Neuron (in vitro differentiated cells): ENCODE data around the gene TOX2.

Experiments
- H2AFZ ChIP-seq: one replicate; pipeline ENCODE4 v1.6.1; 2013; ENCODE audit warnings: low read depth, mild to moderate bottlenecking, inconsistent platforms, low read length, moderate library complexity
- H3K27me3 ChIP-seq: one replicate; pipeline ENCODE4 v1.6.1; 2013; ENCODE audit warnings: low read length; ENCODE audit not compliant: insufficient read depth
- H3K36me3 ChIP-seq: one replicate; pipeline ENCODE4 v1.6.1; 2013; ENCODE audit warnings: low read length; ENCODE audit not compliant: insufficient read depth
- H3K4me1 ChIP-seq: one replicate; pipeline ENCODE4 v1.6.1; 2013; ENCODE audit warnings: low read length; ENCODE audit not compliant: insufficient read depth
- H3K4me3 ChIP-seq: 2 replicates; pipeline ENCODE4 v1.5.1; 2013; ENCODE audit warnings: mild to moderate bottlenecking, low read length, moderate library complexity
- H3K9me3 ChIP-seq: one replicate; pipeline ENCODE4 v1.6.1; 2013; ENCODE audit warnings: low read length

Gene TOX2

GRCh38 chr20:43938017-43938655, 23.5 kb downstream of the TOX2 start:
- H3K9me3 ChIP-seq: no peaks in the 10 kb centered on the region
- no peaks in the 10 kb centered on the region for H3K27me3 ChIP-seq
- H3K36me3 ChIP-seq: no peaks in the 10 kb centered on the region
- H2AFZ ChIP-seq: no peak overlapping the region
- no peaks in the 10 kb centered on the region for H3K4me1 ChIP-seq
- H3K4me3 ChIP-seq: no peak overlapping the region

- no peak overlapping the region for H2AFZ ChIP-seq
- no peaks in the 10 kb centered on the region for H3K9me3 ChIP-seq
- no peaks in the 10 kb centered on the region for H3K27me3 ChIP-seq
- no peaks in the 10 kb centered on the region for H3K4me1 ChIP-seq
- H3K36me3 ChIP-seq: no peaks in the 10 kb centered on the region
- no peak overlapping the region for H3K4me3 ChIP-seq
Observed at GRCh38 chr20:43938932-43939761, 24.5 kb downstream of the TOX2 start.

- no peaks in the 10 kb centered on the region for H3K4me1 ChIP-seq
- no peak overlapping the region for H2AFZ ChIP-seq
- no peaks in the 10 kb centered on the region for H3K36me3 ChIP-seq
- no peak overlapping the region for H3K4me3 ChIP-seq
- no peaks in the 10 kb centered on the region for H3K9me3 ChIP-seq
- H3K27me3 ChIP-seq: no peaks in the 10 kb centered on the region
Observed at GRCh38 chr20:43939762-43940121, 25.1 kb downstream of the TOX2 start.

- Histone ChIP-seq H3K4me1 (no peaks in the 10 kb centered on the region), H2AFZ (no peak overlapping the region), H3K36me3 (no peaks in the 10 kb centered on the region), H3K27me3 (no peaks in the 10 kb centered on the region), H3K9me3 (no peaks in the 10 kb centered on the region), H3K4me3 (no peak overlapping the region)
Observed at GRCh38 chr20:43940518-43941225, 26.0 kb downstream of the TOX2 start.

- H3K4me3 ChIP-seq: no peak overlapping the region
- H3K9me3 ChIP-seq: no peaks in the 10 kb centered on the region
Observed at GRCh38 chr20:43941476-43942200, 27.0 kb downstream of the TOX2 start.

GRCh38 chr20:43942201-43942590, 27.5 kb downstream of the TOX2 start:
- H3K36me3 ChIP-seq: no peaks in the 10 kb centered on the region
- H3K27me3 ChIP-seq: no peaks in the 10 kb centered on the region
- H3K9me3 ChIP-seq: no peaks in the 10 kb centered on the region
- H2AFZ ChIP-seq: no peak overlapping the region
- H3K4me1 ChIP-seq: no peaks in the 10 kb centered on the region
- no peak overlapping the region for H3K4me3 ChIP-seq

More at GRCh38 chr20:43941476-43942200, 27.0 kb downstream of the TOX2 start:
- no peaks in the 10 kb centered on the region for H3K36me3 ChIP-seq
- H3K4me1 ChIP-seq: no peaks in the 10 kb centered on the region
- no peak overlapping the region for H2AFZ ChIP-seq
- no peaks in the 10 kb centered on the region for H3K27me3 ChIP-seq

GRCh38 chr20:43942667-43943285, 28.1 kb downstream of the TOX2 start:
- no peak overlapping the region for H2AFZ ChIP-seq
- no peaks in the 10 kb centered on the region for H3K4me1 ChIP-seq
- H3K27me3 ChIP-seq: no peaks in the 10 kb centered on the region
- H3K36me3 ChIP-seq: no peaks in the 10 kb centered on the region
- no peaks in the 10 kb centered on the region for H3K9me3 ChIP-seq
- no peak overlapping the region for H3K4me3 ChIP-seq

- Histone ChIP-seq H2AFZ (no peak overlapping the region), H3K4me3 (no peak overlapping the region), H3K4me1 (no peaks in the 10 kb centered on the region)
Observed at GRCh38 chr20:43943725-43944124, 29.1 kb downstream of the TOX2 start.

GRCh38 chr20:43944653-43945235, 30.1 kb downstream of the TOX2 start:
- Histone ChIP-seq H3K9me3 (no peaks in the 10 kb centered on the region), H3K4me3 (no peak overlapping the region), H3K36me3 (no peaks in the 10 kb centered on the region), H2AFZ (no peak overlapping the region), H3K27me3 (no peaks in the 10 kb centered on the region), H3K4me1 (no peaks in the 10 kb centered on the region)

More at GRCh38 chr20:43943725-43944124, 29.1 kb downstream of the TOX2 start:
- H3K36me3 ChIP-seq: no peaks in the 10 kb centered on the region
- no peaks in the 10 kb centered on the region for H3K27me3 ChIP-seq
- no peaks in the 10 kb centered on the region for H3K9me3 ChIP-seq

GRCh38 chr20:43945391-43946205, 30.9 kb downstream of the TOX2 start:
- Histone ChIP-seq H3K36me3 (no peaks in the 10 kb centered on the region), H3K9me3 (no peaks in the 10 kb centered on the region), H3K4me1 (no peaks in the 10 kb centered on the region), H2AFZ (no peak overlapping the region), H3K4me3 (no peak overlapping the region), H3K27me3 (no peaks in the 10 kb centered on the region)

GRCh38 chr20:43946206-43946491, 31.5 kb downstream of the TOX2 start:
- H3K9me3 ChIP-seq: no peaks in the 10 kb centered on the region
- H3K4me3 ChIP-seq: no peak overlapping the region
- H3K36me3 ChIP-seq: no peaks in the 10 kb centered on the region
- H3K4me1 ChIP-seq: no peaks in the 10 kb centered on the region
- no peaks in the 10 kb centered on the region for H3K27me3 ChIP-seq
- H2AFZ ChIP-seq: no peak overlapping the region
